Osteoblast (primary cell): Measurements from ENCODE around the gene SMARCC2. TPM values are rescaled to one million over a fixed set of nuclear protein-coding genes. Genes with fewer than 3 reads are reported as not detected.
A peak's percentile ranks its signal among the peaks of the same experiment; 100 is the strongest.

Experiments
- DNase-seq: peaks from one replicate; pipeline ENCODE4 v3.0.0; 2011; ENCODE audit warnings: low spot score, mixed read lengths; ENCODE audit not compliant: insufficient read length; ENCODE audit errors: missing footprints
- H2AFZ ChIP-seq: 2 replicates; pipeline ENCODE4 v1.6.0; 2011; ENCODE audit warnings: mild to moderate bottlenecking, low read length
- H3K27ac ChIP-seq: 2 replicates; pipeline ENCODE4 v1.5.1; 2011; ENCODE audit warnings: mild to moderate bottlenecking, low read depth, low read length, moderate library complexity
- H3K27me3 ChIP-seq: 2 replicates; pipeline ENCODE4 v1.6.0; 2012; ENCODE audit warnings: mild to moderate bottlenecking, control low read depth, inconsistent platforms, low read length, moderate library complexity; ENCODE audit not compliant: insufficient read depth
- H3K36me3 ChIP-seq: 2 replicates; pipeline ENCODE4 v1.5.1; 2011; ENCODE audit warnings: mild to moderate bottlenecking, low read length, control low read depth, moderate library complexity; ENCODE audit not compliant: insufficient read depth
- H3K4me1 ChIP-seq: 2 replicates; pipeline ENCODE4 v1.5.1; 2011; ENCODE audit warnings: mild to moderate bottlenecking, low read length, control low read depth, moderate library complexity; ENCODE audit not compliant: insufficient read depth
- H3K4me2 ChIP-seq: 2 replicates; pipeline ENCODE4 v1.6.0; 2011; ENCODE audit warnings: mild to moderate bottlenecking, low read length; ENCODE audit not compliant: insufficient read depth
- H3K4me3 ChIP-seq: fragments of 200-600 bp; sonication (generic); 3 replicates; pipeline ENCODE4 v1.5.1; 2012; ENCODE audit warnings: mild to moderate bottlenecking, low read length, inconsistent platforms; ENCODE audit not compliant: insufficient read depth
- H3K79me2 ChIP-seq: 2 replicates; pipeline ENCODE4 v1.6.0; 2012; ENCODE audit warnings: mild to moderate bottlenecking, low read length, control low read depth, inconsistent platforms; ENCODE audit not compliant: insufficient read depth
- H3K9me3 ChIP-seq: 2 replicates; pipeline ENCODE4 v1.5.1; 2011; ENCODE audit warnings: low read depth, low read length, control low read depth
- H4K20me1 ChIP-seq: 2 replicates; pipeline ENCODE4 v1.6.0; 2012; ENCODE audit warnings: mild to moderate bottlenecking, low read length, control low read depth; ENCODE audit not compliant: insufficient read depth
- total RNA-seq: library from RNA; depleted of rRNA; stranded (reverse); fragments of >200 nt; gene quantifications from 2 replicates; pipeline ENCODE4 v1.2.3, GENCODE V29; 2012
- TF ChIP-seq, protein P1 (sequence below): IDR thresholded peaks from 2 replicates; pipeline ENCODE4 v1.5.1; 2011; ENCODE audit warnings: mild to moderate bottlenecking, low read depth, low read length, moderate library complexity; ENCODE audit errors: extremely low read depth

Gene SMARCC2
- total RNA-seq, 1 donor: 65.9 TPM

- Histone ChIP-seq H3K4me2 (no peak overlapping the region), H3K79me2 (peaks cover 53% of the 10 kb centered on the region)
Measured at GRCh38 chr12:56219840-56220239, 30.6 kb upstream of the SMARCC2 start.

GRCh38 chr12:56216461-56216860 lies 27.2 kb upstream of the SMARCC2 start:
- Histone ChIP-seq H3K36me3 (peaks cover 52% of the 10 kb centered on the region), H3K4me1 (peaks cover 7% of the 10 kb centered on the region), H4K20me1 (peaks cover 19% of the 10 kb centered on the region), H2AFZ (no peak overlapping the region), H3K27ac (no peak overlapping the region), H3K27me3 (no peaks in the 10 kb centered on the region), H3K4me2 (no peak overlapping the region), H3K9me3 (no peaks in the 10 kb centered on the region), H3K4me3 (no peak overlapping the region), H3K79me2 (peaks cover 61% of the 10 kb centered on the region)
- TF ChIP-seq, protein P1, sequence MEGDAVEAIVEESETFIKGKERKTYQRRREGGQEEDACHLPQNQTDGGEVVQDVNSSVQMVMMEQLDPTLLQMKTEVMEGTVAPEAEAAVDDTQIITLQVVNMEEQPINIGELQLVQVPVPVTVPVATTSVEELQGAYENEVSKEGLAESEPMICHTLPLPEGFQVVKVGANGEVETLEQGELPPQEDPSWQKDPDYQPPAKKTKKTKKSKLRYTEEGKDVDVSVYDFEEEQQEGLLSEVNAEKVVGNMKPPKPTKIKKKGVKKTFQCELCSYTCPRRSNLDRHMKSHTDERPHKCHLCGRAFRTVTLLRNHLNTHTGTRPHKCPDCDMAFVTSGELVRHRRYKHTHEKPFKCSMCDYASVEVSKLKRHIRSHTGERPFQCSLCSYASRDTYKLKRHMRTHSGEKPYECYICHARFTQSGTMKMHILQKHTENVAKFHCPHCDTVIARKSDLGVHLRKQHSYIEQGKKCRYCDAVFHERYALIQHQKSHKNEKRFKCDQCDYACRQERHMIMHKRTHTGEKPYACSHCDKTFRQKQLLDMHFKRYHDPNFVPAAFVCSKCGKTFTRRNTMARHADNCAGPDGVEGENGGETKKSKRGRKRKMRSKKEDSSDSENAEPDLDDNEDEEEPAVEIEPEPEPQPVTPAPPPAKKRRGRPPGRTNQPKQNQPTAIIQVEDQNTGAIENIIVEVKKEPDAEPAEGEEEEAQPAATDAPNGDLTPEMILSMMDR: no peak
- peak; percentile 36 for DNase-seq

More at GRCh38 chr12:56219840-56220239, 30.6 kb upstream of the SMARCC2 start:
- peaks cover 19% of the 10 kb centered on the region for H4K20me1 ChIP-seq
- no peaks in the 10 kb centered on the region for H3K27me3 ChIP-seq
- H2AFZ ChIP-seq: no peak overlapping the region
- no peaks in the 10 kb centered on the region for H3K9me3 ChIP-seq
- no peak overlapping the region for H3K27ac ChIP-seq
- no peak overlapping the region for H3K4me3 ChIP-seq
- H3K4me1 ChIP-seq: peaks cover 26% of the 10 kb centered on the region
- TF ChIP-seq, protein P1: no peak
- DNase-seq: no peak
- H3K36me3 ChIP-seq: peaks cover 20% of the 10 kb centered on the region

DNA sequence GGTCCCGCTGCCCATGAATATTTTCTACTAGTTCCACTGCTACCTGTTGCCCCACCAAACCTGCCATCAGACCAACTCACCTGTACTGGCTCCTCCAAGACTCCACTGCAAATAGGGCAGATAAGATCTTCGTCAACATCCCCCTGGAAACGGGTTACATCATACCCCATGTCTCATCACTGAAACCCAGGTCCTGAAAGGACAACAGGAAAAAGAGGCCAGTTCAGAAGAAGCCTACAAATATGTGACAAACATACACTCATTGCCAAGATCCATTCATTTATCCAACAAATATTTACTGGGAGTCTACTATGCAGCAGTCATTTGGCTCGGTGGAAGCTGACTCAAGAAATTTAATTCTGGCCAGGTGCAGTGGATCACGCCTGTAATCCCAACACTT lies 24.6 kb upstream of the SMARCC2 start:
- H3K9me3 ChIP-seq: no peaks in the 10 kb centered on the region
- no peak overlapping the region for H3K4me2 ChIP-seq
- H4K20me1 ChIP-seq: peaks cover 23% of the 10 kb centered on the region
- H3K27ac ChIP-seq: no peak overlapping the region
- no peak for DNase-seq
- TF ChIP-seq, protein P1: no peak
- no peaks in the 10 kb centered on the region for H3K4me1 ChIP-seq
- H3K4me3 ChIP-seq: no peak overlapping the region
- H3K79me2 ChIP-seq: peaks cover 45% of the 10 kb centered on the region
- no peaks in the 10 kb centered on the region for H3K27me3 ChIP-seq
- peaks cover 68% of the 10 kb centered on the region for H3K36me3 ChIP-seq
- no peak overlapping the region for H2AFZ ChIP-seq

GRCh38 chr12:56212361-56212760 lies 23.1 kb upstream of the SMARCC2 start:
- Histone ChIP-seq H3K27me3 (no peaks in the 10 kb centered on the region), H3K4me2 (no peak overlapping the region), H3K27ac (no peak overlapping the region), H3K36me3 (peaks cover 76% of the 10 kb centered on the region), H3K4me3 (no peak overlapping the region), H4K20me1 (peaks cover 20% of the 10 kb centered on the region), H3K4me1 (peaks cover 2% of the 10 kb centered on the region), H3K9me3 (no peaks in the 10 kb centered on the region), H3K79me2 (peaks cover 33% of the 10 kb centered on the region), H2AFZ (no peak overlapping the region)
- peak; percentile 11 for DNase-seq
- TF ChIP-seq, protein P1: no peak
